AG09309 (cell line): Measurements from ENCODE around the gene SCYL3.

ENCODE experiments used
- DNase-seq: peaks from one replicate; pipeline ENCODE4 v3.0.0-alpha.2; 2010; ENCODE audit warnings: low read depth
- H3K4me3 ChIP-seq: 2 replicates; pipeline ENCODE4 v1.5.1; 2011; ENCODE audit warnings: mild to moderate bottlenecking, low read depth, low read length, moderate library complexity; ENCODE audit not compliant: control insufficient read depth
- CTCF ChIP-seq: IDR thresholded peaks from 2 replicates; pipeline ENCODE4 v1.5.1; 2011; ENCODE audit warnings: mild to moderate bottlenecking, low read depth, low read length, inconsistent platforms; ENCODE audit not compliant: insufficient read depth, control insufficient read depth; ENCODE audit errors: missing control alignments

SCYL3 gene, protein sequence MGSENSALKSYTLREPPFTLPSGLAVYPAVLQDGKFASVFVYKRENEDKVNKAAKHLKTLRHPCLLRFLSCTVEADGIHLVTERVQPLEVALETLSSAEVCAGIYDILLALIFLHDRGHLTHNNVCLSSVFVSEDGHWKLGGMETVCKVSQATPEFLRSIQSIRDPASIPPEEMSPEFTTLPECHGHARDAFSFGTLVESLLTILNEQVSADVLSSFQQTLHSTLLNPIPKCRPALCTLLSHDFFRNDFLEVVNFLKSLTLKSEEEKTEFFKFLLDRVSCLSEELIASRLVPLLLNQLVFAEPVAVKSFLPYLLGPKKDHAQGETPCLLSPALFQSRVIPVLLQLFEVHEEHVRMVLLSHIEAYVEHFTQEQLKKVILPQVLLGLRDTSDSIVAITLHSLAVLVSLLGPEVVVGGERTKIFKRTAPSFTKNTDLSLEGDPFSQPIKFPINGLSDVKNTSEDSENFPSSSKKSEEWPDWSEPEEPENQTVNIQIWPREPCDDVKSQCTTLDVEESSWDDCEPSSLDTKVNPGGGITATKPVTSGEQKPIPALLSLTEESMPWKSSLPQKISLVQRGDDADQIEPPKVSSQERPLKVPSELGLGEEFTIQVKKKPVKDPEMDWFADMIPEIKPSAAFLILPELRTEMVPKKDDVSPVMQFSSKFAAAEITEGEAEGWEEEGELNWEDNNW

GRCh38 chr1:169893645-169894423 lies at the start of gene SCYL3:
SCYL3 (minus strand) TSS chr1:169893896; CDS start chr1:169888840, 5,056 bp downstream.
- DNase-seq, result peak; percentile 94
- peak within 1 kb of the TSS; percentile 97 for H3K4me3 ChIP-seq
- TF ChIP-seq CTCF, result no peak

GRCh38 chr1:169941982-169942830 lies 48.5 kb upstream of the SCYL3 start:
- peak; percentile 65 for DNase-seq
- H3K4me3 ChIP-seq, result no peak overlapping the region
- TF ChIP-seq CTCF, result no peak

- H3K4me3 ChIP-seq, result no peak overlapping the region
- TF ChIP-seq CTCF, result no peak
- DNase-seq, result no peak
Observed at GRCh38 chr1:169933984-169934725, 40.5 kb upstream of the SCYL3 start.

DNA sequence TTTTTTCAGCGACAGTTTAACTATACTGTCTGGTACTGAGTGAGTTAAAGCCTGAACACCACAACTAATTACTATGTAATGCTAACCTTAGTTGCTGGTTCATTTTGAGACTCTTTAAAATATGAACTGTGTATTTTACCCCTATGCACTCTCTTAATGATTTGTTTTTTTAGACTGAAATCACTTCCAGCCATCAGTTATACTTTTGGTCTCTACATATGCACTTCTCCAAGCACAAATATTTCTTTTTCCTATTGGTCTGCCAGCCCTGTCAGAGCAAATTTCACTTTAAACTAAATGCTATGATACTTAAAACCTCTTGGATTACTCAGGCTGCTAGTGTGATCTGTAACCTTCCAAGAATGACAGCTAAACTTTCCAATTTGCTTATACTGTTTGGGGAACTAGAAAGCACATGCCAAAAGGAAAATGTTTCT lies 38.1 kb upstream of the SCYL3 start:
- DNase-seq, result no peak
- no peak overlapping the region for H3K4me3 ChIP-seq
- no peak for TF ChIP-seq CTCF

DNA sequence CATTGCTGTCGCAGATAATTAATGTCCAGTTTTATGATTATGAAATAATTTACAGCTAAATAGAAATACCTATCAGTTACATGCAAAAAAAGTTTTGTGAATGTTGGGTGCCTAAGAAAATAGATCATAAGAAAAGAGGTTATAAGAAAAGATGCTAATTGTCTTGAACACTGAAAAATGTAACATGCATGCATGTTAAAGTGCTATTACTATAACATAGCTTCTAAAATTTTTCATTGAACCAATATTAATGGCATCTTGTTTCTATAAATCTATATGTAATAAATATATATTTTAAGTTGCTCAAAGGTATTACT lies 35.5 kb upstream of the SCYL3 start:
- DNase-seq, result no peak
- no peak overlapping the region for H3K4me3 ChIP-seq
- TF ChIP-seq CTCF, result no peak
